GM23338 (cell line): ENCODE measurements around the gene CTNNA2. TPM values are rescaled to one million over a fixed set of nuclear protein-coding genes. Genes with fewer than 3 reads are reported as not detected.

ENCODE experiments used
- ATAC-seq: fragments of 200-7000 bp; cut with Tn5 transposase; 3 replicates; pipeline ENCODE4 v1.9.1; 2020
- DNase-seq: peaks from one replicate; pipeline ENCODE4 v3.0.0-alpha.2; 2015; ENCODE audit warnings: low spot score
- H2AFZ ChIP-seq: fragments of 200-600 bp; sonication (generic); 2 replicates; pipeline ENCODE4 v1.8.0; 2016; ENCODE audit warnings: antibody characterized with exemption, mild to moderate bottlenecking, moderate library complexity
- H3F3A ChIP-seq: fragments of 200-600 bp; sonication (generic); replicated peaks from 2 replicates; pipeline ENCODE4 v1.8.0; 2017; ENCODE audit warnings: antibody characterized with exemption, mixed run types, low read depth
- H3K27ac ChIP-seq: fragments of 200-600 bp; sonication (generic); 2 replicates; pipeline ENCODE4 v1.6.1; 2016; ENCODE audit warnings: low read depth
- H3K27me3 ChIP-seq: fragments of 200-600 bp; sonication (generic); 2 replicates; pipeline ENCODE4 v1.8.0; 2016; ENCODE audit warnings: mild to moderate bottlenecking, mixed run types, moderate library complexity; ENCODE audit not compliant: insufficient read depth
- H3K36me3 ChIP-seq: fragments of 200-600 bp; sonication (generic); 2 replicates; pipeline ENCODE4 v1.8.0; 2016; ENCODE audit warnings: mild to moderate bottlenecking; ENCODE audit not compliant: insufficient read depth
- H3K4me1 ChIP-seq: fragments of 200-600 bp; sonication (generic); 2 replicates; pipeline ENCODE4 v1.8.0; 2016; ENCODE audit warnings: mild to moderate bottlenecking, moderate library complexity; ENCODE audit not compliant: insufficient read depth
- H3K4me2 ChIP-seq: fragments of 200-600 bp; sonication (generic); 2 replicates; pipeline ENCODE4 v1.7.1; 2017; ENCODE audit warnings: mixed run types
- H3K4me3 ChIP-seq: fragments of 200-600 bp; sonication (generic); 2 replicates; pipeline ENCODE4 v1.6.1; 2016; ENCODE audit warnings: mixed run types
- H3K79me2 ChIP-seq: fragments of 200-600 bp; sonication (generic); replicated peaks from 2 replicates; pipeline ENCODE4 v1.8.0; 2017; ENCODE audit warnings: mild to moderate bottlenecking; ENCODE audit not compliant: insufficient read depth
- H3K9me2 ChIP-seq: fragments of 200-600 bp; sonication (generic); 2 replicates; pipeline ENCODE4 v1.8.0; 2017; ENCODE audit not compliant: insufficient read depth
- H4K20me1 ChIP-seq: fragments of 200-600 bp; sonication (generic); replicated peaks from 2 replicates; pipeline ENCODE4 v1.8.0; 2017; ENCODE audit warnings: mild to moderate bottlenecking; ENCODE audit not compliant: insufficient read depth
- H3K27ac Mint-ChIP-seq: 2 replicates; pipeline ENCODE4 v1.8.0; 2020; ENCODE audit warnings: inconsistent platforms, mild to moderate bottlenecking, moderate library complexity, mixed read lengths
- H3K27me3 Mint-ChIP-seq: 3 replicates; pipeline ENCODE4 v1.8.0; 2022; ENCODE audit warnings: low read depth, mild to moderate bottlenecking, moderate library complexity, mixed read lengths, inconsistent platforms; ENCODE audit not compliant: insufficient read depth, poor library complexity
- H3K36me3 Mint-ChIP-seq: 3 replicates; pipeline ENCODE4 v1.8.0; 2021; ENCODE audit warnings: low read depth, mild to moderate bottlenecking, inconsistent platforms, moderate library complexity, mixed read lengths
- H3K4me1 Mint-ChIP-seq: 3 replicates; pipeline ENCODE4 v1.8.0; 2020; ENCODE audit warnings: mild to moderate bottlenecking, inconsistent platforms, mixed read lengths
- H3K4me3 Mint-ChIP-seq: 3 replicates; pipeline ENCODE4 v1.8.0; 2021; ENCODE audit warnings: moderate library complexity, mild to moderate bottlenecking, inconsistent platforms, mixed read lengths
- H3K9me3 Mint-ChIP-seq: 3 replicates; pipeline ENCODE4 v1.8.0; 2020; ENCODE audit warnings: moderate library complexity, mild to moderate bottlenecking, inconsistent platforms, mixed read lengths
- CREB1 ChIP-seq: fragments of 250-450 bp; sonication (Bioruptor Pico); IDR thresholded peaks from 2 replicates; pipeline ENCODE4 v1.5.0; 2020; ENCODE audit warnings: low read depth, mild to moderate bottlenecking, moderate library complexity
- EZH2 ChIP-seq: fragments of 200-600 bp; sonication (generic); IDR thresholded peaks from one replicate; pipeline ENCODE4 v1.8.0; 2017; ENCODE audit warnings: antibody characterized with exemption, mild to moderate bottlenecking, low read depth; ENCODE audit not compliant: unreplicated experiment
- EZH2phosphoT487 ChIP-seq: fragments of 200-600 bp; sonication (generic); IDR thresholded peaks from one replicate; pipeline ENCODE4 v1.8.1; 2018; ENCODE audit warnings: antibody characterized with exemption; ENCODE audit not compliant: unreplicated experiment
- JUNB ChIP-seq: IDR thresholded peaks from one replicate; pipeline ENCODE4 v1.6.1; 2016; ENCODE audit warnings: antibody characterized with exemption; ENCODE audit not compliant: unreplicated experiment
- NANOG ChIP-seq: IDR thresholded peaks from 2 replicates; pipeline ENCODE4 v1.6.1; 2016; ENCODE audit warnings: antibody characterized with exemption, borderline replicate concordance
- POLR2AphosphoS5 ChIP-seq: IDR thresholded peaks from 2 replicates; pipeline ENCODE4 v1.6.1; 2016; ENCODE audit warnings: antibody characterized with exemption, low read depth
- REST ChIP-seq: IDR thresholded peaks from one replicate; pipeline ENCODE4 v1.6.1; 2018; ENCODE audit warnings: antibody characterized with exemption; ENCODE audit not compliant: unreplicated experiment
- STAT1 ChIP-seq: IDR thresholded peaks from one replicate; pipeline ENCODE4 v1.6.1; 2016; ENCODE audit warnings: antibody characterized with exemption; ENCODE audit not compliant: unreplicated experiment
- ZNF114 ChIP-seq: fragments of 250-450 bp; sonication (Bioruptor Pico); IDR thresholded peaks from 2 replicates; pipeline ENCODE4 v1.5.0; 2020; ENCODE audit warnings: mild to moderate bottlenecking, moderate library complexity
- ZNF331 ChIP-seq: fragments of 250-450 bp; sonication (Bioruptor Pico); IDR thresholded peaks from 2 replicates; pipeline ENCODE4 v1.5.0; 2020; ENCODE audit warnings: low read depth, mild to moderate bottlenecking, moderate library complexity
- ZNF462 ChIP-seq: fragments of 250-450 bp; sonication (Bioruptor Pico); IDR thresholded peaks from 2 replicates; pipeline ENCODE4 v1.5.0; 2020; ENCODE audit warnings: mild to moderate bottlenecking, moderate library complexity
- polyA plus RNA-seq: library from polyadenylated mRNA; unstranded; fragments of >200 nt; fragmentation: Nextera tagmentation; extraction: Ambion mirVana; gene quantifications from 2 replicates; pipeline ENCODE4 v1.2.1, GENCODE V29; 2016
- total RNA-seq: library from RNA; depleted of rRNA; stranded (reverse); fragments of >200 nt; shearing (Covaris generic); gene quantifications from 2 replicates; pipeline ENCODE4 v1.2.3, GENCODE V29; 2014
- TF ChIP-seq, protein P1 (sequence below): IDR thresholded peaks from 2 replicates; pipeline ENCODE4 v1.6.1; 2016; ENCODE audit warnings: antibody characterized with exemption
- TF ChIP-seq, protein P2 (sequence below), 2 experiments: fragments of 200-600 bp in 1 of 2; sonication (generic) in 1 of 2; conservative IDR thresholded peaks; 2 replicates each; pipeline versions ENCODE4 v1.5.1 to v1.6.1; 2016 to 2017; ENCODE audit warnings: antibody characterized with exemption in 2 of 2, low read depth in 2 of 2, mild to moderate bottlenecking in 2 of 2, moderate library complexity in 1 of 2

The CTNNA2 gene
- total and polyA plus RNA-seq, 2 experiments from 2014 or later: 6.4 to 15.6 TPM

GRCh38 chr2:79564065-79564464 is 51.2 kb downstream of the CTNNA2 start:
- no peak overlapping the region for H3K27ac ChIP-seq
- Mint-ChIP-seq H3K4me1 (peaks cover 5% of the 10 kb centered on the region; the same call in 2 of the 3 replicates), H3K27ac (no peak overlapping the region), H3K9me3 (no peaks in the 10 kb centered on the region; the same call in 2 of the 3 replicates), H3K27me3 (no peaks in the 10 kb centered on the region), H3K4me3 (no peak overlapping the region), H3K36me3 (no peaks in the 10 kb centered on the region)
- TF ChIP-seq REST (no peak), CREB1 (CRISPR knock-in tag) (no peak), NANOG (no peak), EZH2 (no peak), ZNF114 (CRISPR knock-in tag) (no peak), ZNF331 (CRISPR knock-in tag) (no peak), ZNF462 (no peak), EZH2phosphoT487 (no peak), POLR2AphosphoS5 (no peak), JUNB (no peak), STAT1 (no peak)
- TF ChIP-seq, protein P1, sequence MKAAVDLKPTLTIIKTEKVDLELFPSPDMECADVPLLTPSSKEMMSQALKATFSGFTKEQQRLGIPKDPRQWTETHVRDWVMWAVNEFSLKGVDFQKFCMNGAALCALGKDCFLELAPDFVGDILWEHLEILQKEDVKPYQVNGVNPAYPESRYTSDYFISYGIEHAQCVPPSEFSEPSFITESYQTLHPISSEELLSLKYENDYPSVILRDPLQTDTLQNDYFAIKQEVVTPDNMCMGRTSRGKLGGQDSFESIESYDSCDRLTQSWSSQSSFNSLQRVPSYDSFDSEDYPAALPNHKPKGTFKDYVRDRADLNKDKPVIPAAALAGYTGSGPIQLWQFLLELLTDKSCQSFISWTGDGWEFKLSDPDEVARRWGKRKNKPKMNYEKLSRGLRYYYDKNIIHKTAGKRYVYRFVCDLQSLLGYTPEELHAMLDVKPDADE: no peak
- TF ChIP-seq, protein P2, sequence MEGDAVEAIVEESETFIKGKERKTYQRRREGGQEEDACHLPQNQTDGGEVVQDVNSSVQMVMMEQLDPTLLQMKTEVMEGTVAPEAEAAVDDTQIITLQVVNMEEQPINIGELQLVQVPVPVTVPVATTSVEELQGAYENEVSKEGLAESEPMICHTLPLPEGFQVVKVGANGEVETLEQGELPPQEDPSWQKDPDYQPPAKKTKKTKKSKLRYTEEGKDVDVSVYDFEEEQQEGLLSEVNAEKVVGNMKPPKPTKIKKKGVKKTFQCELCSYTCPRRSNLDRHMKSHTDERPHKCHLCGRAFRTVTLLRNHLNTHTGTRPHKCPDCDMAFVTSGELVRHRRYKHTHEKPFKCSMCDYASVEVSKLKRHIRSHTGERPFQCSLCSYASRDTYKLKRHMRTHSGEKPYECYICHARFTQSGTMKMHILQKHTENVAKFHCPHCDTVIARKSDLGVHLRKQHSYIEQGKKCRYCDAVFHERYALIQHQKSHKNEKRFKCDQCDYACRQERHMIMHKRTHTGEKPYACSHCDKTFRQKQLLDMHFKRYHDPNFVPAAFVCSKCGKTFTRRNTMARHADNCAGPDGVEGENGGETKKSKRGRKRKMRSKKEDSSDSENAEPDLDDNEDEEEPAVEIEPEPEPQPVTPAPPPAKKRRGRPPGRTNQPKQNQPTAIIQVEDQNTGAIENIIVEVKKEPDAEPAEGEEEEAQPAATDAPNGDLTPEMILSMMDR (conservative IDR thresholded peaks at IDR 0.05; ENCODE audit: low read depth in 2 of 2): no peak
- ATAC-seq (no peak), DNase-seq (no peak)
- H3K36me3 ChIP-seq: no peaks in the 10 kb centered on the region
- peaks cover 14% of the 10 kb centered on the region; the same call in 1 of the 2 replicates for H3K4me1 ChIP-seq
- H3K27me3 ChIP-seq: no peaks in the 10 kb centered on the region
- H4K20me1 ChIP-seq: no peaks in the 10 kb centered on the region
- H3F3A ChIP-seq: no peaks in the 10 kb centered on the region
- H3K4me3 ChIP-seq: no peak overlapping the region
- no peak overlapping the region for H3K4me2 ChIP-seq
- H3K79me2 ChIP-seq: no peaks in the 10 kb centered on the region; the same call in 1 of the 2 replicates
- no peak overlapping the region for H2AFZ ChIP-seq
- peaks cover 6% of the 10 kb centered on the region; the same call in 1 of the 2 replicates for H3K9me2 ChIP-seq
